ENCODE measurements around the gene SP4.

SP4 gene

GRCh38 chr7:21407796-21408480 is 19.9 kb upstream of the SP4 start:
- Histone ChIP-seq H3K27ac (no peak overlapping the region), H3K36me3 (replicated peaks) (no peaks in the 10 kb centered on the region), H3K27me3 (replicated peaks) (no peaks in the 10 kb centered on the region), H3K4me3 (ENCODE audit: low read depth, low read length) (no peak overlapping the region)
- no peak for DNase-seq
- in situ Hi-C loops (cut with HindIII; ENCODE audit: low pct_ligation_motif_present, low sequenced_read_pairs), result no loop called here
- TF ChIP-seq, protein P1, sequence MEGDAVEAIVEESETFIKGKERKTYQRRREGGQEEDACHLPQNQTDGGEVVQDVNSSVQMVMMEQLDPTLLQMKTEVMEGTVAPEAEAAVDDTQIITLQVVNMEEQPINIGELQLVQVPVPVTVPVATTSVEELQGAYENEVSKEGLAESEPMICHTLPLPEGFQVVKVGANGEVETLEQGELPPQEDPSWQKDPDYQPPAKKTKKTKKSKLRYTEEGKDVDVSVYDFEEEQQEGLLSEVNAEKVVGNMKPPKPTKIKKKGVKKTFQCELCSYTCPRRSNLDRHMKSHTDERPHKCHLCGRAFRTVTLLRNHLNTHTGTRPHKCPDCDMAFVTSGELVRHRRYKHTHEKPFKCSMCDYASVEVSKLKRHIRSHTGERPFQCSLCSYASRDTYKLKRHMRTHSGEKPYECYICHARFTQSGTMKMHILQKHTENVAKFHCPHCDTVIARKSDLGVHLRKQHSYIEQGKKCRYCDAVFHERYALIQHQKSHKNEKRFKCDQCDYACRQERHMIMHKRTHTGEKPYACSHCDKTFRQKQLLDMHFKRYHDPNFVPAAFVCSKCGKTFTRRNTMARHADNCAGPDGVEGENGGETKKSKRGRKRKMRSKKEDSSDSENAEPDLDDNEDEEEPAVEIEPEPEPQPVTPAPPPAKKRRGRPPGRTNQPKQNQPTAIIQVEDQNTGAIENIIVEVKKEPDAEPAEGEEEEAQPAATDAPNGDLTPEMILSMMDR (IDR thresholded peaks at IDR 0.05; ENCODE audit: low read depth, low read length, missing control alignments), result no peak

- Histone ChIP-seq H3K36me3 (replicated peaks) (no peaks in the 10 kb centered on the region), H3K4me3 (ENCODE audit: low read depth, low read length) (no peak overlapping the region), H3K27ac (no peak overlapping the region), H3K27me3 (replicated peaks) (no peaks in the 10 kb centered on the region)
- in situ Hi-C loops (cut with HindIII; ENCODE audit: low pct_ligation_motif_present, low sequenced_read_pairs), result no loop called here
- TF ChIP-seq, protein P1 (IDR thresholded peaks at IDR 0.05; ENCODE audit: low read depth, low read length, missing control alignments), result no peak
- DNase-seq, result no peak
Measured at GRCh38 chr7:21408481-21408820, 19.4 kb upstream of the SP4 start.

DNA sequence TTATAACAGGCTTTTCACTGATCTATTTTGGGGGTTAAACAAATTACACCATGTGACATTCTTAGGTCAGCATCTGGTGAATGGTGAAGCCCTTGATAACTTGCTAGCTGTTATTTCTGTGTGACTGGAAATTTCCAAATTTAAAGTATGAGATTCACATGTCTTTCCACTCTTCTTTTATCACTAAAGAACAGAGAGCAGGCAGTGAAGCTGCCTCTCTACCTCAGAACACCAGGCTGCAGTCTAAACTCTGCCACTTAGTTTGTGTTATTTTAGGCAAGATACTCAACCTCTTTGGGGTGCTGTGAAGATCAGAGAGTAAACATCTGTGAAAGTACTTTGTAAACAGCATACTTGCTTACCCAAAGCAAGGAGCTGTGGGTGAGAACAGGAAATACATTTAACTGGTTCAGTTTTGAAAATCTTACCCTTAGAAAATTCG is 15.5 kb upstream of the SP4 start:
- TF ChIP-seq, protein P1 (IDR thresholded peaks at IDR 0.05; ENCODE audit: low read depth, low read length, missing control alignments), result no peak
- Histone ChIP-seq H3K4me3 (ENCODE audit: low read depth, low read length) (no peak overlapping the region), H3K27me3 (replicated peaks) (no peaks in the 10 kb centered on the region), H3K27ac (no peak overlapping the region), H3K36me3 (replicated peaks) (no peaks in the 10 kb centered on the region)
- DNase-seq, result no peak
- in situ Hi-C loops (cut with HindIII; ENCODE audit: low pct_ligation_motif_present, low sequenced_read_pairs), result no loop called here

- no peak for DNase-seq
- TF ChIP-seq, protein P1 (IDR thresholded peaks at IDR 0.05; ENCODE audit: low read depth, low read length, missing control alignments), result no peak
- in situ Hi-C loops (cut with HindIII; ENCODE audit: low pct_ligation_motif_present, low sequenced_read_pairs), result no loop called here
- H3K36me3 ChIP-seq (replicated peaks), result no peaks in the 10 kb centered on the region
- H3K27ac ChIP-seq, result no peak overlapping the region
- H3K4me3 ChIP-seq (ENCODE audit: low read depth, low read length), result no peak overlapping the region
- no peaks in the 10 kb centered on the region for H3K27me3 ChIP-seq (replicated peaks)
Measured at GRCh38 chr7:21412957-21413356, 14.9 kb upstream of the SP4 start.

- H3K4me3 ChIP-seq (ENCODE audit: low read depth, low read length), result no peak overlapping the region
- no peak overlapping the region for H3K27ac ChIP-seq
- TF ChIP-seq, protein P1 (IDR thresholded peaks at IDR 0.05; ENCODE audit: low read depth, low read length, missing control alignments), result no peak
- DNase-seq, result no peak
- H3K27me3 ChIP-seq (replicated peaks), result no peaks in the 10 kb centered on the region
- in situ Hi-C loops (cut with HindIII; ENCODE audit: low pct_ligation_motif_present, low sequenced_read_pairs), result no loop called here
- H3K36me3 ChIP-seq (replicated peaks), result no peaks in the 10 kb centered on the region
Measured at GRCh38 chr7:21413502-21413901, 14.4 kb upstream of the SP4 start.
